Measurements from ENCODE around the gene TMEM231.

Gene TMEM231

DNA sequence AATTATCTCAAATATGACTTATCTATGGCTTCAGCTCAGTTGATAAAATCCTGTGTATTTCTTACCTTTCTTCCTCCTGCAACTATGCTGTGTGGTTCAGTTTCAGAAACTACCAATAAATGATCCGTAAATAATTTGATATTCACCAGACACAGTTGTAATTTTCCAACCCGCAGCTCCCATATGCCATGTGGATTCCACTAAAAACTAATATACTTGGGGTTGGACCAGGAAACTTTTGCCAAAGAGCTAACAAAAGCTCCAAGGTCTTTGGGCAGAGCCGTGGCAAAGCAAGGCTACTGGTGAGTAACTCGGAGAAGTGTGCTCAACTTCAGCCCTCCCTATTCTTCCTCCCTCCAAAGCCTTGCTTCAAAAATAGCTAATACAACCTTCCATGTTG is 58.5 kb downstream of the TMEM231 start:
- no peaks in the 10 kb centered on the region for H3K79me2 ChIP-seq (ENCODE audit: insufficient read depth, low read length)
- H3K27ac ChIP-seq (ENCODE audit: low read depth, low read length, poor library complexity, severe bottlenecking) = no peak overlapping the region
- no peak overlapping the region for H2AFZ ChIP-seq (ENCODE audit: low read length)
- H3K9me3 ChIP-seq (ENCODE audit: low read length) = no peaks in the 10 kb centered on the region
- no peaks in the 10 kb centered on the region for H3K27me3 ChIP-seq (ENCODE audit: insufficient read depth, low read length)
- H3F3A ChIP-seq (ENCODE audit: insufficient read depth, low read length) = no peaks in the 10 kb centered on the region
- no peak overlapping the region for H3K9ac ChIP-seq (ENCODE audit: low read length)
- H3K9me2 ChIP-seq (ENCODE audit: low read depth, low read length) = no peaks in the 10 kb centered on the region
- no peaks in the 10 kb centered on the region for H4K20me1 ChIP-seq (ENCODE audit: insufficient read depth, low read length)
- H3K4me3 ChIP-seq (ENCODE audit: low read depth, low read length, poor library complexity, severe bottlenecking) = no peak overlapping the region
- TF ChIP-seq EZH2 (IDR thresholded peaks at IDR 0.05; ENCODE audit: borderline replicate concordance, low read length) = no peak
- no peaks in the 10 kb centered on the region for H3K4me1 ChIP-seq (ENCODE audit: insufficient read depth, low read length, severe bottlenecking)
- H3K4me2 ChIP-seq (ENCODE audit: low read length) = no peak overlapping the region
- no peaks in the 10 kb centered on the region for H3K36me3 ChIP-seq (ENCODE audit: insufficient read depth, low read length)

DNA sequence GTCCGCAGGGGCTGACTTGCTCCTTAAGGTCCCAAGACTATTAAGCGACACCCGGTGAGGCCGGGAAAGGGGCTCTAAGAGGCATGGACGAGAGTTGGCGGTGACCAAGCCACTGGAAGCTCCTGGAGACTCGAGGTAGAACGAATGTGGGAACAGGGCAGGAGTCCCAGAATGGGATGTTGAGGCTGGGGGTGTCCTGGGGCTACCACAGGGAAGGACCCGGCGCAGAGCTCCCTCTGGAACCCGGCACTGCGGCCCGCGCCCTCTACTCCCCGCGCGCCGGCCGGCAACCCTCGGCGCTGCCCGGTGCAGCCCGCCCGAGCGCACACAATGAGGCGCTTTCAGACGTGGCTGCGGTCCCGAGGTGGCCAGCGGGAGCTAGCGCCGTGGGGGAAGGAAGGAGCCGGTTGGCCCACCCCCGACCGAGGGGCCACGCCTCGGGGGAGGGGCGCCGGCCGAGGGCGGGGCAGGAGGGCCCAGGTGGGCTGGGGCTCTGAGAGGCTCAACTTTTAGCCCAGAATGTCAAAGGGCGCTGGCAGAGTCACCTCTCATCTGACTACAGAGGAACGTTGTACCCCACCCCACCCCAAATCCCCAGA is 60.9 kb downstream of the TMEM231 start, which contains the start of gene CHST6:
CHST6 (minus strand) TSS at position 366 of the 599 bp plus-strand sequence. CDS start 15,613 bp downstream, outside the sequence.
- Histone ChIP-seq H3K4me1 (ENCODE audit: insufficient read depth, low read length, severe bottlenecking) (peaks cover 6% of the 10 kb centered on the region), H3K4me3 (ENCODE audit: low read depth, low read length, poor library complexity, severe bottlenecking) (no peak within 1 kb of the TSS), H3K79me2 (ENCODE audit: insufficient read depth, low read length) (no peaks in the 10 kb centered on the region), H4K20me1 (ENCODE audit: insufficient read depth, low read length) (no peaks in the 10 kb centered on the region), H2AFZ (ENCODE audit: low read length) (no peak within 1 kb of the TSS), H3K9me3 (ENCODE audit: low read length) (no peaks in the 10 kb centered on the region), H3K27ac (ENCODE audit: low read depth, low read length, poor library complexity, severe bottlenecking) (no peak within 1 kb of the TSS), H3F3A (ENCODE audit: insufficient read depth, low read length) (no peaks in the 10 kb centered on the region), H3K4me2 (ENCODE audit: low read length) (peak within 1 kb of the TSS; percentile 33), H3K36me3 (ENCODE audit: insufficient read depth, low read length) (no peaks in the 10 kb centered on the region), H3K9me2 (ENCODE audit: low read depth, low read length) (no peaks in the 10 kb centered on the region), H3K27me3 (ENCODE audit: insufficient read depth, low read length) (no peaks in the 10 kb centered on the region), H3K9ac (ENCODE audit: low read length) (no peak within 1 kb of the TSS)
- TF ChIP-seq CTCF (IDR thresholded peaks at IDR 0.05; ENCODE audit: low read length) (no peak), EZH2 (IDR thresholded peaks at IDR 0.05; ENCODE audit: borderline replicate concordance, low read length) (no peak)

- Histone ChIP-seq H3K9me2 (ENCODE audit: low read depth, low read length) (no peaks in the 10 kb centered on the region), H3K9ac (ENCODE audit: low read length) (no peak overlapping the region), H4K20me1 (ENCODE audit: insufficient read depth, low read length) (no peaks in the 10 kb centered on the region), H3K27ac (ENCODE audit: low read depth, low read length, poor library complexity, severe bottlenecking) (no peak overlapping the region), H3K9me3 (ENCODE audit: low read length) (no peaks in the 10 kb centered on the region), H2AFZ (ENCODE audit: low read length) (no peak overlapping the region), H3K79me2 (ENCODE audit: insufficient read depth, low read length) (no peaks in the 10 kb centered on the region), H3K4me1 (ENCODE audit: insufficient read depth, low read length, severe bottlenecking) (peaks cover 6% of the 10 kb centered on the region), H3K4me2 (ENCODE audit: low read length) (peak overlapping the region; percentile 33; the same call in 1 of the 2 replicates), H3K4me3 (ENCODE audit: low read depth, low read length, poor library complexity, severe bottlenecking) (no peak overlapping the region), H3K27me3 (ENCODE audit: insufficient read depth, low read length) (no peaks in the 10 kb centered on the region), H3K36me3 (ENCODE audit: insufficient read depth, low read length) (no peaks in the 10 kb centered on the region), H3F3A (ENCODE audit: insufficient read depth, low read length) (no peaks in the 10 kb centered on the region)
- TF ChIP-seq EZH2 (IDR thresholded peaks at IDR 0.05; ENCODE audit: borderline replicate concordance, low read length) = no peak
- no peak for TF ChIP-seq CTCF (IDR thresholded peaks at IDR 0.05; ENCODE audit: low read length)
These were observed 61.4 kb downstream of the TMEM231 start for GRCh38 chr16:75494661-75495075.

DNA sequence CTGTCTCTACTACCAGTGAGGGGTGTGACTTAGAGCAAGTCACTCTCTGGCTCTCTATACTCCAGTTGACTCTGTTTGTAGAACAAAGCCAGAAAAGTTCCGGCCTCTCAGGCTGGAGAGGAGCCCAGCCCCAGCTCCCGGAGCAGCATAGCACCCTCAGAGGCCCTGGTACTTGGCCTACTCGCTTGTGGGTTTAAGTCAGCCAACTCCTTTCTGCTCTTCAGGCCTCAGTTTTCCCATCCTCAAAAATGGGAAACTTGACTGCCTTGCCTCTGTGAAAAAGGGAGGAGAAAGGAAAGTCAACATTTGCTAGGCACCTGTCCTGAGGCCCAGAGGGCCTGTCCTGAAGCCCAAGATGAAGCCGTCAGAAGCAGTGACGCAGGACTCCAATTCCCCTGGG is 61.9 kb downstream of the TMEM231 start:
- no peak overlapping the region for H3K9ac ChIP-seq (ENCODE audit: low read length)

More for the DNA sequence above, 61.9 kb downstream of the TMEM231 start:
- no peaks in the 10 kb centered on the region for H3K36me3 ChIP-seq (ENCODE audit: insufficient read depth, low read length)
- no peak overlapping the region for H3K27ac ChIP-seq (ENCODE audit: low read depth, low read length, poor library complexity, severe bottlenecking)
- H3K9me2 ChIP-seq (ENCODE audit: low read depth, low read length) = no peaks in the 10 kb centered on the region
- H3K4me3 ChIP-seq (ENCODE audit: low read depth, low read length, poor library complexity, severe bottlenecking) = no peak overlapping the region
- H3K4me2 ChIP-seq (ENCODE audit: low read length) = no peak overlapping the region
- H3K79me2 ChIP-seq (ENCODE audit: insufficient read depth, low read length) = no peaks in the 10 kb centered on the region
- H3K27me3 ChIP-seq (ENCODE audit: insufficient read depth, low read length) = no peaks in the 10 kb centered on the region
- no peaks in the 10 kb centered on the region for H3K9me3 ChIP-seq (ENCODE audit: low read length)
- H3K4me1 ChIP-seq (ENCODE audit: insufficient read depth, low read length, severe bottlenecking) = peaks cover 6% of the 10 kb centered on the region
- H3F3A ChIP-seq (ENCODE audit: insufficient read depth, low read length) = no peaks in the 10 kb centered on the region
- no peak overlapping the region for H2AFZ ChIP-seq (ENCODE audit: low read length)
- no peak for TF ChIP-seq EZH2 (IDR thresholded peaks at IDR 0.05; ENCODE audit: borderline replicate concordance, low read length)
- TF ChIP-seq CTCF (IDR thresholded peaks at IDR 0.05; ENCODE audit: low read length) = no peak
- H4K20me1 ChIP-seq (ENCODE audit: insufficient read depth, low read length) = no peaks in the 10 kb centered on the region
